PC-9 (cell line): ENCODE data around the gene TMEM53. TPM values are rescaled to one million over a fixed set of nuclear protein-coding genes. Genes with fewer than 3 reads are reported as not detected.

Experiments
- BruUV-seq: library from RNA; stranded (reverse); fragments of 400-500 nt; replicated peaks from 2 replicates; lab custom pipeline; 2021; lab: Mats Ljungman, UMichigan
- CTCF ChIA-PET: fragments of 300-600 bp; sonication (Branson Sonifier 250); formaldehyde crosslinking; loops from one replicate; lab custom pipeline; 2022; ENCODE audit warnings: antibody characterized with exemption; lab: Charles Lee
- POLR2A ChIA-PET: fragments of 300-600 bp; sonication (Branson Sonifier 250); formaldehyde crosslinking; loops from one replicate; lab custom pipeline; 2022; ENCODE audit warnings: antibody characterized with exemption; ENCODE audit not compliant: unreplicated experiment; lab: Charles Lee
- DNase-seq, 2 experiments: peaks; one replicate each; pipeline versions ENCODE4 v3.0.0 to v3.0.0-alpha.2; 2015 to 2022; ENCODE audit warnings: mixed read lengths in 1 of 2
- H2AFZ ChIP-seq: fragments of 200-600 bp; sonication (generic); 2 replicates; pipeline ENCODE4 v1.8.1; 2017; ENCODE audit warnings: antibody characterized with exemption
- H3F3A ChIP-seq: fragments of 200-600 bp; sonication (generic); 2 replicates; pipeline ENCODE4 v1.8.1; 2017; ENCODE audit warnings: antibody characterized with exemption, mild to moderate bottlenecking, low read depth; ENCODE audit not compliant: insufficient read depth
- H3K27ac ChIP-seq: fragments of 200-600 bp; sonication (generic); 2 replicates; pipeline ENCODE4 v1.6.1; 2016; ENCODE audit warnings: mixed run types
- H3K27me3 ChIP-seq: fragments of 200-600 bp; sonication (generic); 2 replicates; pipeline ENCODE4 v1.6.1; 2016; ENCODE audit warnings: low read depth, mixed run types; ENCODE audit not compliant: insufficient read depth
- H3K36me3 ChIP-seq: fragments of 200-600 bp; sonication (generic); 2 replicates; pipeline ENCODE4 v1.6.1; 2016; ENCODE audit warnings: low read depth, mixed run types
- H3K4me1 ChIP-seq: fragments of 200-600 bp; sonication (generic); replicated peaks from 2 replicates; pipeline ENCODE4 v1.6.1; 2016; ENCODE audit warnings: mixed run types; ENCODE audit not compliant: insufficient read depth
- H3K4me2 ChIP-seq: fragments of 200-600 bp; sonication (generic); 2 replicates; pipeline ENCODE4 v1.6.1; 2017; ENCODE audit warnings: mixed run types
- H3K4me3 ChIP-seq: fragments of 200-600 bp; sonication (generic); 2 replicates; pipeline ENCODE4 v1.6.1; 2016; ENCODE audit warnings: mixed run types
- H3K79me2 ChIP-seq: fragments of 200-600 bp; sonication (generic); 2 replicates; pipeline ENCODE4 v1.6.1; 2017; ENCODE audit warnings: low read depth, mixed run types
- H3K9me2 ChIP-seq: fragments of 200-600 bp; sonication (generic); 2 replicates; pipeline ENCODE4 v1.8.1; 2017; ENCODE audit warnings: mild to moderate bottlenecking; ENCODE audit not compliant: insufficient read depth
- H3K9me3 ChIP-seq: fragments of 200-600 bp; sonication (generic); 2 replicates; pipeline ENCODE4 v1.8.1; 2016; ENCODE audit warnings: low read depth; ENCODE audit not compliant: insufficient read depth
- H4K20me1 ChIP-seq: fragments of 200-600 bp; sonication (generic); 2 replicates; pipeline ENCODE4 v1.8.1; 2017; ENCODE audit not compliant: insufficient read depth
- CTCF ChIP-seq: fragments of 200-600 bp; sonication (generic); conservative IDR thresholded peaks from 2 replicates; pipeline ENCODE4 v1.6.1; 2017; ENCODE audit warnings: mixed run types, antibody characterized with exemption, mild to moderate bottlenecking, moderate library complexity
- EZH2 ChIP-seq: fragments of 200-600 bp; sonication (generic); IDR thresholded peaks from 2 replicates; pipeline ENCODE4 v1.8.0; 2017; ENCODE audit warnings: antibody characterized with exemption, low read depth
- intact Hi-C: fragments of 100-400 bp; cut with micrococcal nuclease; formaldehyde crosslinking; loops from one replicate; pipeline ENCODE4 v1.10.0; 2022; ENCODE audit not compliant: unreplicated experiment
- total RNA-seq: library from RNA; stranded (reverse); gene quantifications from 2 replicates; pipeline ENCODE4 v1.2.3, GENCODE V29; 2021

Gene TMEM53
- total RNA-seq, 1 experiment from 2014 or later: 36.1 TPM

DNA sequence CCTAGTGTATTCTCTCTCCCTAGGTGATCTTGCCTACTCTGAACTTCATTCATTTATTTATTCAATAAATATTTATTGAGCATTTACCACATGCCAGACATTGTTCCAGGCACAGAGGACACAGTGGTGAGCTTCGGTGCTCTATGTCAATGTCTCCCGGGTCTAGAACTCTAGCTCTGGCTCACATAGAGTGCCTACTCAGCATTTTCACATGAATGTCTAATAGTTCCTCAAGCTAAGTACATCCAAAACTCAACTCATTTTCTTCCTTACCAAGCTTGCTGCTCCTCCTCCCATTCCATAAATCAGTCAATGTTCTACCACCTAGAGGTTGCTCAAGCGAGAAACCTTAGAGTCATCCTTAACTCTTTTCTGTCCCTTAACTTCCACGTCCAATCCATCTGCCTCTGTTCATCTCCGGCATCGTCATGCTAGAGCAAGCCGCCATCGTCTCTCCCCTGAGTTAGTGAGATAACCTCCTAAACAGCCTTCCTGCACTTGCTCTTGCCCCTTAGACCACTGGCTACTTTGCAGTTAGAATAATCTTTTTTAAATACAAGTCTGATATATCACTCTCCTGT is 67.5 kb downstream of the TMEM53 start:
- intact Hi-C loops: no loop called here
- no peaks in the 10 kb centered on the region for H3K79me2 ChIP-seq

DNA sequence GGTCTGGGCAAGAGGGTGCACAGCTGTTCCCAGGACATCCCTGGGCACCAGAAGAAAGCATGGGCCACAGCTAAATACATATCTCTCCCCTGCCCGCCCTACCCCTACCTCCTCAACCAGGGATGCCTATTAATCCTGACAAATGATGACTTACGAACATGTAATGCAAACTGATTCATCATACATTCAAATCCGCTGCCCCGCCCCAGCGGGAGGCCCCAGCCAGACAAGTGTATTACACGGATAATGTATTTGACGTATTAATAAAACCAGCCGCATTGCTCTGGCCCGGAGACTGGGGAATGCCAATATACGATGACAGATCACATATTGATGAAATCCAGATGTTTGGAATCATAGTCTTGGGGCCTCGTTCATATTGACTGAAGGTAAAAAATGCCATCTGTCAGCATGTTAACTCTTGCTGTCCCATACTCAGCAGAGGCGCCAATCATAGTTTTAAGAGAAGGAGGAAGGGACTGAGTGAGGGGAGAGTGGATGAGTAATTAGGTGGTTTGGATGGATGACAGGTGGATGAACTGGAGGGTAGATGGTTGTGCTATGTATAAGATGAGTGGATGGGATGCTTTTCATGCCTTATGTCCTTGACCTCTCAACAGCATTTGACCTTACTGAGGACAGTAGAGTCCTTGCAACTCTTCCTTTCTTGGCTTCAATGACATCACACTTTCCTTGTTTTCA is 68.2 kb downstream of the TMEM53 start:
- DNase-seq: no peak
- no peak overlapping the region for H3K4me3 ChIP-seq
- intact Hi-C loops: no loop called here
- no peaks in the 10 kb centered on the region for H3K36me3 ChIP-seq
- no peaks in the 10 kb centered on the region for H3F3A ChIP-seq
- no peak overlapping the region for H3K4me2 ChIP-seq
- TF ChIP-seq EZH2 (no peak), CTCF (no peak)
- ChIA-PET POLR2A (no interaction called here), CTCF (no interaction called here)
- H2AFZ ChIP-seq: no peak overlapping the region
- no peaks in the 10 kb centered on the region for H4K20me1 ChIP-seq
- H3K27ac ChIP-seq: no peak overlapping the region
- H3K79me2 ChIP-seq: no peaks in the 10 kb centered on the region
- H3K27me3 ChIP-seq: 0 out of 2 replicates have a peak, but pooled peaks cover 10% of the 10 kb centered on the region
- no peaks in the 10 kb centered on the region for H3K9me3 ChIP-seq
- H3K9me2 ChIP-seq: no peaks in the 10 kb centered on the region
- no TSS peak for BruUV-seq
- no peaks in the 10 kb centered on the region for H3K4me1 ChIP-seq

More for the DNA sequence above, 67.5 kb downstream of the TMEM53 start:
- Histone ChIP-seq H3F3A (no peaks in the 10 kb centered on the region), H3K9me2 (no peaks in the 10 kb centered on the region), H3K9me3 (no peaks in the 10 kb centered on the region), H3K36me3 (no peaks in the 10 kb centered on the region), H2AFZ (no peak overlapping the region), H3K4me1 (no peaks in the 10 kb centered on the region), H3K27me3 (0 out of 2 replicates have a peak, but pooled peaks cover 7% of the 10 kb centered on the region), H3K4me2 (no peak overlapping the region), H4K20me1 (no peaks in the 10 kb centered on the region), H3K4me3 (no peak overlapping the region), H3K27ac (no peak overlapping the region)
- no TSS peak for BruUV-seq
- no peak for DNase-seq
- TF ChIP-seq EZH2: no peak
- TF ChIP-seq CTCF: no peak
- POLR2A ChIA-PET: no interaction called here
- CTCF ChIA-PET: no interaction called here

DNA sequence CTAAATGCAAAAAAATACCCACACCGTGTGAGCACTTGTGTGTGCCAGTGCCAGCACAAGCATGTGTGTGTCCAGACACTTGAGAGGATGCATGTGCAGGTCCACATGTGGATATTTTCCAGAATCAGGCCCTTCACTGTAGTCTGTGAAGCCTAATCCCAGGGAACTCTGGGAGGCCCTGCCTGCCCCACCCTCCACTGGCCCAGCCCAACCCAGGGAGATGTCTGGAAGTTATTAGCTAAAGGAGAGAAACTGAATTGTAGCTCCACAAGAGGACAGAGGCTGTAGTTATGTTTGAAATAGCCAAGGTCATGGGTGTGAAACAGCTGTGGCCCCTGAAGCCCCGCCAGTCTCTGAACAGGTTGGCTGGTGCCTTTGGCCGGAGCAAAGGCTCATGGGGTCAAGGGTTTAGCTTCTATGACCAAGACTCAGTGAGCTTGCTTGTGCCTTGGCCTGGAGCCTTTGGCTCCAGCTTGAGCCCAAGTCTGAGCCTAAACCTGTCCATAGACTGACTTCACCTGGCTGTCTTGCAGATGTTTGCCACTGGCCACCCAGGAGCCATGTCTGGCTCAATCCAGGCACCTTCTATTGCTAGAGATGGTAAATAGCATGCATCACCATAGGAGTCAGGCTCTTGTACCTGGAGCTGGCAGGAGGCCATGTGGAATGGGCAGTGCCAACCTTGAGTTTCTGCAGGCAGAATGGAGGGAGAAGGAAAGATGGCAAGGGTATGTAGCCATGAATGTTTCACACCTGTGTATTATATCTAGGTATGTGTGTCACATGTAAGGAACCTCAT is 69.9 kb downstream of the TMEM53 start:
- ChIA-PET POLR2A (no interaction called here), CTCF (no interaction called here)
- TF ChIP-seq CTCF (no peak), EZH2 (no peak)
- H3K4me1 ChIP-seq: no peaks in the 10 kb centered on the region
- intact Hi-C loops: no loop called here
- H3K4me3 ChIP-seq: no peak overlapping the region
- no peak overlapping the region for H3K27ac ChIP-seq
- H3K9me2 ChIP-seq: no peaks in the 10 kb centered on the region
- no peak for DNase-seq
- no peaks in the 10 kb centered on the region for H4K20me1 ChIP-seq
- no peaks in the 10 kb centered on the region for H3K9me3 ChIP-seq
- peaks cover 19% of the 10 kb centered on the region; the same call in 1 of the 2 replicates for H3K27me3 ChIP-seq
- H3K79me2 ChIP-seq: no peaks in the 10 kb centered on the region
- BruUV-seq: no TSS peak
- no peak overlapping the region for H2AFZ ChIP-seq
- H3K36me3 ChIP-seq: no peaks in the 10 kb centered on the region
- no peaks in the 10 kb centered on the region for H3F3A ChIP-seq
- no peak overlapping the region for H3K4me2 ChIP-seq
